HepG2 (cell line): ENCODE results near the gene ASIC3. TPM values are rescaled to one million over a fixed set of nuclear protein-coding genes. Genes with fewer than 3 reads are reported as not detected.

Source experiments
- ARNT2 ChIP-seq: sonication (generic); formaldehyde crosslinking; IDR thresholded peaks from 2 replicates; pipeline ENCODE4 v1.8.0; 2022; ENCODE audit warnings: mild to moderate bottlenecking, low read depth, missing genetic modification reagents, moderate library complexity
- ATF5 ChIP-seq: sonication (generic); formaldehyde crosslinking; IDR thresholded peaks from 2 replicates; pipeline ENCODE4 v1.4.0; 2020; ENCODE audit warnings: mild to moderate bottlenecking, low read depth, missing genetic modification reagents
- CHCHD3 ChIP-seq: sonication (generic); formaldehyde crosslinking; IDR thresholded peaks from 2 replicates; pipeline ENCODE4 v1.8.0; 2022; ENCODE audit warnings: mild to moderate bottlenecking, missing genetic modification reagents, moderate library complexity
- CHD2 ChIP-seq: IDR thresholded peaks from 2 replicates; pipeline ENCODE4 v1.6.1; 2011; ENCODE audit warnings: low read depth, low read length, improper control_type of control experiment
- EEA1 ChIP-seq: sonication (generic); formaldehyde crosslinking; IDR thresholded peaks from 2 replicates; pipeline ENCODE4 v1.5.1; 2020; ENCODE audit warnings: mild to moderate bottlenecking, missing genetic modification reagents, borderline replicate concordance
- HMG20B ChIP-seq: conservative IDR thresholded peaks from 2 replicates; pipeline ENCODE4 v1.6.1; 2016; ENCODE audit warnings: missing genetic modification reagents, missing compliant biosample characterization
- NCOR1 ChIP-seq: fragments of 200-600 bp; sonication (generic); IDR thresholded peaks from 2 replicates; pipeline ENCODE4 v1.7.0; 2017; ENCODE audit warnings: antibody characterized with exemption, low read length, borderline replicate concordance
- ONECUT2 ChIP-seq: sonication (generic); formaldehyde crosslinking; IDR thresholded peaks from 2 replicates; pipeline ENCODE4 v1.4.0; 2020; ENCODE audit warnings: missing genetic modification reagents
- PAWR ChIP-seq: sonication (generic); formaldehyde crosslinking; IDR thresholded peaks from 2 replicates; pipeline ENCODE4 v1.4.0; 2020; ENCODE audit warnings: missing genetic modification reagents, mild to moderate bottlenecking, borderline replicate concordance
- PLSCR1 ChIP-seq: sonication (generic); formaldehyde crosslinking; IDR thresholded peaks from 2 replicates; pipeline ENCODE4 v1.5.0; 2020; ENCODE audit warnings: missing genetic modification reagents, mild to moderate bottlenecking, borderline replicate concordance
- PRPF4 ChIP-seq: fragments of 200-400 bp; formaldehyde crosslinking; IDR thresholded peaks from 2 replicates; pipeline ENCODE4 v1.6.1; 2016; ENCODE audit warnings: low read length, low read depth; ENCODE audit not compliant: poor library complexity, severe bottlenecking
- REPIN1 ChIP-seq: sonication (generic); formaldehyde crosslinking; IDR thresholded peaks from 2 replicates; pipeline ENCODE4 v1.8.0; 2022; ENCODE audit warnings: missing genetic modification reagents, low read depth, mild to moderate bottlenecking, borderline replicate concordance
- SKI ChIP-seq: fragments of 450-650 bp; IDR thresholded peaks from one replicate; pipeline ENCODE4 v1.6.1; 2018; ENCODE audit warnings: mild to moderate bottlenecking; ENCODE audit not compliant: partially characterized antibody
- TBX2 ChIP-seq: sonication (generic); formaldehyde crosslinking; IDR thresholded peaks from 2 replicates; pipeline ENCODE4 v1.5.0; 2020; ENCODE audit warnings: missing genetic modification reagents, mild to moderate bottlenecking, borderline replicate concordance
- ZNF207 ChIP-seq: fragments of 450-650 bp; IDR thresholded peaks from 2 replicates; pipeline ENCODE4 v1.6.1; 2016; ENCODE audit warnings: antibody characterized with exemption, borderline replicate concordance
- ZNF24 ChIP-seq: fragments of 450-650 bp; IDR thresholded peaks from 2 replicates; pipeline ENCODE4 v1.6.1; 2017; ENCODE audit warnings: antibody characterized with exemption, mild to moderate bottlenecking
- ZNF256 ChIP-seq: sonication (generic); formaldehyde crosslinking; conservative IDR thresholded peaks from 2 replicates; pipeline ENCODE4 v1.4.0; 2020; ENCODE audit warnings: missing genetic modification reagents
- ZNF260 ChIP-seq: sonication (generic); formaldehyde crosslinking; IDR thresholded peaks from 2 replicates; pipeline ENCODE4 v1.4.0; 2020; ENCODE audit warnings: missing genetic modification reagents, low read depth, mild to moderate bottlenecking, borderline replicate concordance
- ZNF280B ChIP-seq: sonication (generic); formaldehyde crosslinking; IDR thresholded peaks from 2 replicates; pipeline ENCODE4 v1.5.0; 2020; ENCODE audit warnings: missing genetic modification reagents, mild to moderate bottlenecking, borderline replicate concordance
- ZNF354B ChIP-seq: sonication (generic); formaldehyde crosslinking; IDR thresholded peaks from 2 replicates; pipeline ENCODE4 v1.8.0; 2022; ENCODE audit warnings: mild to moderate bottlenecking, missing genetic modification reagents
- ZNF44 ChIP-seq: sonication (generic); formaldehyde crosslinking; IDR thresholded peaks from 2 replicates; pipeline ENCODE4 v1.5.1; 2020; ENCODE audit warnings: mild to moderate bottlenecking, missing genetic modification reagents
- ZNF580 ChIP-seq: IDR thresholded peaks from 2 replicates; pipeline ENCODE4 v1.6.1; 2016; ENCODE audit warnings: low read depth, borderline replicate concordance
- ZNF614 ChIP-seq: IDR thresholded peaks from 2 replicates; pipeline ENCODE4 v1.6.1; 2018; ENCODE audit warnings: missing biosample characterization, missing genetic modification reagents, inconsistent platforms, borderline replicate concordance
- ZNF644 ChIP-seq: IDR thresholded peaks from 2 replicates; pipeline ENCODE4 v1.6.1; 2016; ENCODE audit warnings: low read depth
- ZNF7 ChIP-seq: IDR thresholded peaks from 2 replicates; pipeline ENCODE4 v1.6.1; 2016; ENCODE audit warnings: missing biosample characterization, missing genetic modification reagents
- ZNF891 ChIP-seq: sonication (generic); formaldehyde crosslinking; IDR thresholded peaks from 2 replicates; pipeline ENCODE4 v1.5.0; 2020; ENCODE audit warnings: mild to moderate bottlenecking, missing genetic modification reagents
- polyA plus RNA-seq, 8 experiments: library from polyadenylated mRNA; depleted of rRNA in 3 of 8; stranded (reverse) in 7 of 8; unstranded in 1 of 8; fragments of >200 nt; fragmentation: Illumina TruSeq in 4 of 8; extraction: Trizol in 4 of 8; gene quantifications; 2 replicates each; pipeline versions ENCODE4 v1.2.1 to v1.2.3, GENCODE V29; 2011 to 2016; ENCODE audit warnings: low read depth in 4 of 8, missing spikeins in 1 of 8, mixed read lengths in 1 of 8; ENCODE audit not compliant: insufficient read depth in 1 of 8
- total RNA-seq, 5 experiments: library from RNA; depleted of rRNA; stranded (reverse); fragments of >200 nt; fragmentation: Illumina TruSeq; extraction: Trizol; gene quantifications; 2 replicates each; pipeline ENCODE4 v1.2.3, GENCODE V29; 2016; ENCODE audit warnings: low read depth in 1 of 5

ASIC3 gene
- total and polyA plus RNA-seq, 2 of the 13 experiments (the other 11 are each of a cell fraction or from before 2014, with no cell fraction given): 0.51 TPM; not detected in 1

- no peak for TF ChIP-seq ZNF280B (CRISPR knock-in tag)
- no peak for TF ChIP-seq SKI
- TF ChIP-seq ZNF580: no peak
- no peak for TF ChIP-seq ARNT2 (CRISPR knock-in tag)
- no peak for TF ChIP-seq ZNF891
- TF ChIP-seq ZNF260: no peak
- no peak for TF ChIP-seq ZNF354B (CRISPR knock-in tag)
- TF ChIP-seq EEA1 (CRISPR knock-in tag): no peak
- no peak for TF ChIP-seq ATF5 (CRISPR knock-in tag)
- no peak for TF ChIP-seq ZNF614 (CRISPR knock-in tag)
- no peak for TF ChIP-seq PLSCR1 (CRISPR knock-in tag)
- no peak for TF ChIP-seq ZNF44 (CRISPR knock-in tag)
- TF ChIP-seq CHCHD3 (CRISPR knock-in tag): no peak
- no peak for TF ChIP-seq ONECUT2 (CRISPR knock-in tag)
- TF ChIP-seq PRPF4: no peak
- TF ChIP-seq ZNF24: no peak
- TF ChIP-seq ZNF7 (CRISPR knock-in tag): no peak
- 0 out of 2 replicates have a peak, but pooled peaks have one; percentile 19 for TF ChIP-seq TBX2 (CRISPR knock-in tag)
- no peak for TF ChIP-seq NCOR1
- no peak for TF ChIP-seq HMG20B (CRISPR knock-in tag)
- TF ChIP-seq ZNF207: no peak
- TF ChIP-seq REPIN1 (CRISPR knock-in tag): no peak
- 0 out of 2 replicates have a peak, but pooled peaks have one; percentile 46 for TF ChIP-seq CHD2
- no peak for TF ChIP-seq ZNF644 (CRISPR knock-in tag)
- TF ChIP-seq PAWR (CRISPR knock-in tag): no peak
- TF ChIP-seq ZNF256: no peak
Observed at GRCh38 chr7:151083071-151083823, 34.9 kb downstream of the ASIC3 start, which contains the start of gene TMUB1 (continued).
